DLD1 (cell line): ENCODE measurements around the gene GAPDHS.

Experiments
- in situ Hi-C: cut with HindIII; loops from 2 replicates; pipeline ENCODE4 v1.10.0; 2017; ENCODE audit warnings: low sequenced_read_pairs

The GAPDHS gene

GRCh38 chr19:35556025-35556590 lies 22.9 kb downstream of the GAPDHS start:
- in situ Hi-C loops, result no loop called here

DNA sequence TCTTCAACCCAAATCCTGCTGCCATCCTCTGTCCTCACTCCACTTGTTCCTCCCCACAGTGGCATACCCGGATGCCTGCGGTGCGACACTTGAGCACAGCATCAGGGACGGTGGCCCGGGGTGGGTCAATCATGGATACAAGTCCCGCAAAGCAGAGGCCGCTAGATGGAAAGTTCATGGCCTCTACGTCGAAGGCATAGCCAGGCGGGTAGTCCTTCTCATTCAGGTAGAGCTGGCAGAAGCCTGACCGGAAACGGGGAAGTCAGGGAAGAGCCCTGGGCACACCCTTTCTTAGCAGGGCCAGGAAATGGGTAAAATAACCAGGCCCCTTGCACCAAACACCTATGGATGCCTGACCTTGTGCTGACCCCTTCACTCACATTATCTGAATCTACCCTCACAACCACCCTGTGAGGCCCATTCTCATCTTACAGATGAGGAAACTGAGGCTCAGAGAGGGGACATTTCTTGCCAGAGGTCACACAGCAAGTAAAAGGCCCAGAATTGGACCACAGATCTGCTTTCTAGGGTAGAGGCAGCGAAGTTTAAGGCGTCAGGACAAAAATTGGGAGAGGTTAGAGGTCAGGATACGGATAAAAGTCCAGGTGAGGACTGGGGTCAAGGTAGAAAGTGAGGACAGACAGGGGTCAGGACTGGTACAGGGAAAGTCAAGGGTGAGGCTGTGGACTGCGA lies 23.7 kb downstream of the GAPDHS start:
- in situ Hi-C loops, result no loop called here

DNA sequence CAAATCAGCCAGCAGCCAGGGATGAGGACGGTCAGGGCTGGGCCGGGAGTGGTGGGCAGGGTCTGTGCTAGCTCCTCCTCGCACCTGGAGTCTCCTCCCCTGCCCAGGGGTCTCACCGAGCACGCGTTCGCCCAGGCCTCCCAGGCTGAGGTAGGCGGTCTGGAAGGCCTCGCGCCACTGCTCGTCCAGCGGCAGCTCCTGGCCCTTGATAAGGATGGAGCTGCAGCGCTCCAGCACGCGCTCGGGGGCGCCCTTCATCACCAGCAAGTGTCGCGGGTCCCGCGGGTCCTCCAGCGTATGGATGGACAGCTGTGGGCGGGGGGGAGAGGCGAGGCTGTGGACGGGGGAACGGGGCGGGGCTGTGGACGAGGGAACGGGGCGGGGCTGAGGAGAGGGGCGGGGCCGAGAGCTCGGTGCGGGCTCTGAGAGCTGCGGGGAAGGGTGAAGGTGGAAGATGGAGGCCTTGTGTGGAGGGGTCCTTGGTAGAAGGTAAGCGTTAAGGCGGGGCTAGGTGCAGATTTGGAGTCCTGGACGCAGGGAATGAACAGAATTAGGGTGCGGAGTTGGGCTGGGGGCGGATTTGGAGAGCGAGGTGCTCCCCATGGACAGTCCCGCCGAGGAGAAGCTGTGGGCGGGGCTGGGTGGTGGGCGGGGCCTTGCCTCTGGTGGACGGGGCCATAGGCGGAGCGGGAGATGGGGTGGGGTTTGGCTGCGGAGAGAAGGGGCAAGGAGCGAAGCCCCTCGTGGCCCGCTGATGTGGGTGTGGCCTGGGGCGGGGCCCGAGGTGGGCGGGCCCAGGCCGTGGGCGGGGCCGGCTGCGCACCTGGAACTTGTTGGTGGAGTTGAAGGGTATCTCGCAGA lies 24.5 kb downstream of the GAPDHS start:
- in situ Hi-C loops, result no loop called here

DNA sequence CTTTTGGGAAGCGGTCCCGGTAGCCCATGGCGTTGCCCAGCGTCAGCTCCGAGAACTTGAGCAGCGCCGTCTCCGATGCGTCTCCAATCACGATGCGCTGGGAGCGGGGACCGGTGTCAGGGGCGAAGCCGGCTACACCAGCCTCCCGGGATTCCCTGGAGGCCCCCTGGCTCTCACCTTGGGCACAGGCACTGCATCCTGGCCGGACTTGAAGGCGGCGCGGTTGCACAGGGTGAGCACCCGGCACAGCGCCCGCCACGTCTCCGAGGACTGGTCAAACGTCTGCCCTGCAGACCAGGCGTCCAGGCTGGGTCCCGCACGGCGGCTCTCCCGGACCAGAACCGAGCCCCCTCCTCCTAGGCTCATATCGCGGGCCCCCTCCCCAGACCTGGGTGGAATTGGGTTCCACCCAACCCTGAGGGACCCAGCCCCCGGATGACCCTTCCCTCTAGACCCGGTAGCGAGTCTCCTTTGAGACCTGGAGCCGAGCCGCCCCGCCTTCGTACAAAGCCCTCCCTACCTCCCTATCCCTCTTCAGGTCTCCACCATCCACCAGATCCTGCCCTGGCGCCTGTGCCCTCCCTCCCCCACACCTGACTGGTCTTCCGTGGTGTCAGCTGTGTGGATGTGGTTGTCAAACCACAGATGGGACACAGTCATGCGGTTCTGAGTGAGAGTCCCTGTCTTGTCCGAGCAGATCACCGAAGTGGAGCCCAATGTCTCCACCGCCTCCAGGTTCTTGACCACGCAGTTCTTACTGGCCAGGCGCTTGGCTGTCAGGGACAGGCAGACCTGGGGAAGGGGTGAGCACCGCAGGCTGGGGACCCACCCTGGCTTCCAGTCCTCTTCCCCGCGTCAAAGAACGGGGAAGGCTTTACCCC lies 25.4 kb downstream of the GAPDHS start:
- in situ Hi-C loops, result no loop called here

DNA sequence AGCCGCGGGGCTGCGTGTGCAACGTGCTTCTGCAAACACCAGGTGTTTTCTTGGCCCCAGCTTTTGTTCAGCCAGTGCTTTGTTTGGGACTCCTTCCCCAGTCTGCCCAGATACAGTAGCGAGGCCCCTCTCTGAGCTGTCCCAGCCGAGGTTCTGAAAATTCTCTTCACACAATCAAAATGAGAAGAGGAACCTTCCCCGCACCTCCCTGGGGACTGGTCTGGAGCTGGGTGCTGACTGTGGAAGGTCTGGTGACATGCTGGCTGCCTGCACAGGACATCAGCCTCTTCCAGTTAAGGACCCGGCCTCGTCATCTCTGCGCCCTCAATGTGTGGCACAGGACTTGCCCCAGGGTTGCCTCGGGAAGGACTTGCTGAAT lies 26.0 kb downstream of the GAPDHS start:
- in situ Hi-C loops, result no loop called here

- in situ Hi-C loops, result no loop called here
Observed at GRCh38 chr19:35559781-35560180, 26.5 kb downstream of the GAPDHS start.

DNA sequence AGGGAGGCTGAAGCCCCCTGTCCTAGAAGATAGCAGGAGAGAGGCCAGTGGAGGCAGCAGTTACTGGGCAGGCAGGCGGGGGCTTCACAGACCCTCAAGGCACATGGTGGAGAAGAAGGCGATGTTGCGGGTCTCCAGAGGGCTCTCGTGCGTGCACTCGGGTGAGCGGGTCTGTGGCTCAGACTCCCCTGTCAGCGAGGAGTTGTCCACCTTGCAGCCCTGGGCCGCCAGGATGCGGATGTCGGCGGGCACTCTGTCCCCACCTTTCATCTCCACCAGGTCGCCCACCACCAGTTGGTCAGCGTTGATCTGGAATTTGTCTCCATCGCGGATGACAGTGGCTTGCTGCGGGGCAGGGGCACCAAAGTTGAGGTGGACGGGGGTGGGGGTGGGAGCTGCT lies 27.0 kb downstream of the GAPDHS start:
- in situ Hi-C loops, result no loop called here

GRCh38 chr19:35560677-35561076 lies 27.4 kb downstream of the GAPDHS start:
- in situ Hi-C loops, result no loop called here

GRCh38 chr19:35561436-35561835 lies 28.2 kb downstream of the GAPDHS start:
- in situ Hi-C loops, result no loop called here

DNA sequence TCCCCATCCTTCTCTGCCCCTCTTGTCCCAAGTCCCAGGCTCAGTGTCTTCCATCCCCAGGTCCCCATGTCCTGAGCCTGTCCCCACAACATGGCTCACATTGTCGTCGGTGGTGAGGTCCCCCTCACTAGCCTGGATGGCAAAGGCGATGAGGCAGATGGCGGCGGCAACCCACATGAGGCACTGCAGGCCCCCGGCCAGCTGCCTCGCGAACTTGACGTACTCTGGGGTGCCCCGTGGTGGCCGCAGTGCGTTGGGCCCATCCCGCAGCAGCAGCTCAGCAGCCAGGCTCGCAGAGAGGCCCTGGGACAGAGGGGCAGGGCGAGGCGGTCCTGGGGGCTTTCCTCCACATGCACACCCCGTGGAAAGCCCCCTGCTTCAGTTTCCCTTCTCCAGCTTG lies 29.1 kb downstream of the GAPDHS start:
- in situ Hi-C loops, result no loop called here

GRCh38 chr19:35562776-35563175 lies 29.5 kb downstream of the GAPDHS start:
- in situ Hi-C loops, result no loop called here

DNA sequence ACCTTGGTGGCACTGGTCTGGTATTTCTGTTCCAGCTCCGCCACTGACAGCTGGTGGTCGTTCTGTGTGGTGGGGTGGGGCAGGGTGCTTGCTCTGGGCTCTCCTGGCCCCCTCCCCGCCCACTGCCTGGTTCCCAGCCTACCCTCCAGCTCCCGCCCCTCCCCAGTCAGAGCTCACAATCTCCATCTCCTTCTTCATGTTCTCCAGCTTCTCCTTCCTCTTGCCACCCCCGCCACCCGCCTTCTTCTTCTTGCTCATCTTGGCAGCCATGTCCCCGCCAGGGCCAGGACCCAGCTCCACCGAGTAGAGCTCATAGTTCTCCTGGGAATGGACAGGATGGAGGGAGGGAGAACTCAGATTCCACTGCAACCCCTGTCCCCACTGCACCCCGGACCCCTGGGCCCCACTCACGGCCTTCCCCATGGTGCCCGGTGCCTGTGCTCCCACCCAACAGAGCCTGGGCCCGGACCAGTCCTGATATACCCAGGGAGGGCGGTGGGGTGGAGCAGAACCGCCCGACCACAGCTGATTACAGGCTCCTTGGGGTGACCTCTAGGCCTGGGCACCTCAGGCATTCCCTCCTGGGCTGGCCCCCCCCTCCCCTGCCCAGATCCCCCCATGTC lies 30.1 kb downstream of the GAPDHS start, which contains the start of gene ATP4A:
ATP4A (minus strand) TSS at position 452 of the 623 bp plus-strand sequence; CDS start at position 423, 29 bp downstream.
- in situ Hi-C loops, result no loop called here

GRCh38 chr19:35565016-35565856 lies 32.0 kb downstream of the GAPDHS start:
- in situ Hi-C loops, result no loop called here

DNA sequence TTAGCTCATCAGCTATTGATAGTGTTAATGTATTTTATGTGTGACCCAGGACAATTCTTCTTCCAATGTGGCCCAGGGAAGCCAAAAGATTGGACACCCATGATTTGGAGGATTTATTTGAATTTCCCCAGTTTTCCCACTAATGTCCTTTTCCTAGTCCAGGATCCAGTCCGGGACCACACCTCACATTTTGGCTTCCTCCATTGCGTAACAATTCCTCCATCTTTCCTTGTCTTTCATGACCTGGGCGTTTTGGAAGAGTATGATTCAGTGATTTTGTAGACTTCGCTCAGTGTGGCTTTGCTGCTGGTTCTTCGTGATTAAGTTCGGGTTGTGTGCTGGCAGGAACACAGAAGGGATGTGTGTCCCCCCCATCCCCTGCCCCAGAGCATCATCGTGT lies 33.5 kb downstream of the GAPDHS start:
- in situ Hi-C loops, result no loop called here

GRCh38 chr19:35569281-35569781 lies 36.1 kb downstream of the GAPDHS start:
- in situ Hi-C loops, result no loop called here

GRCh38 chr19:35571406-35571965 lies 38.2 kb downstream of the GAPDHS start:
- in situ Hi-C loops, result no loop called here

DNA sequence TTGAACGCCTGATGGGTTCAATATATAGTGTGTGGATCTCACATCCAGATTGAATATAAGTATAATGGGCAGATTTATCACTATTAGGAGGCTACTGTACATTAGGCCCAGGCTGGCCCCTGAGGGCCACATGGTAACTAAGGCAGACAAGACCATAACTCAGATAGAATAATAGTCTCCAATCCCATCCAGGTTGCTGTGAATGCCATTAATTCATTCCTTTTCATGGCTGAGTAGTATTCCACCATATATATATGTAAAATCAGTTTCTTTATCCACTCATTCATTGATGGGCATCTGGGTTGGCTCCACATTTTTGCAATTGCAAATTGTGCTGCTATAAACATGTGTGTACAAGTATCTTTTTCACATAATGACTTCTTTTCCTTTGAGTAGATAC lies 44.7 kb downstream of the GAPDHS start:
- in situ Hi-C loops, result no loop called here

DNA sequence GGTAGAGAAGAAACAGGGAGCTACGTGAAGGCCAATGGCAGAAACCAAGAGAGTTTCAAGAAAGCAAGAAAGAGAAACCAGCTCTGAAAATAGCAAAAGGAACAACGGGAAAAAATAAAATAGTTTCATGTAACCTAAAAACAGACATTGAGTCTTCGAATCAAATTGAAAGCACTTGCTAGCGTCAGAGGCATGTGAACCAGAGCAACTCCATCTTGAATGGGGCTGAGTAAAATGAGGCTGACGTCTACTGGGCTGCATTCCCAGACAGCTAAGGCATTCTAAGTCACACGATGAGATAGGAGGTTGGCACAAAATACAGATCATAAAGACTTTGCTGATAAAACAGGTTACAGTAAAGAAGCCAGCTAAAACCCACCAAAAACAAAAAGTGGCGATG lies 45.5 kb downstream of the GAPDHS start:
- in situ Hi-C loops, result no loop called here

DNA sequence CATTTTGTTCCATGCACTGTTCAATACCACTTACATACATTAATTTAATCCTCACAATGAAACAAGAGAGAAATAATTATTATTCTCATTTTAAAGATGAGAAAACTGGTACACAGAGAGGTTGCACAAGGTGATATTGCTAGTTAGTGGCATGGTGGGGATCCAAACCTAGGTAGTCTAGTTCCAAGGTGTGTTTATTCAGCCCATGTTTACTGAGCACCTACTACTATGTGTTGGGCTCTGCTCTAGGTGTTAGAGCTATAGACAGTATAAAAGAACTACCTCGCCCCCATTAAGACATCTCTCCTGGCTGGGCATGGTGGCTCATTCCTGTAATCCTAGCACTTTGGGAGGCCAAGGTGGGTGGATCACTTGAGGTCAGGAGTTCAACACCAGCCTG lies 49.5 kb downstream of the GAPDHS start:
- in situ Hi-C loops, result no loop called here
